ENCODE results near the gene FAM120A. TPM values are rescaled to one million over a fixed set of nuclear protein-coding genes. Genes with fewer than 3 reads are reported as not detected.

The FAM120A gene
- polyA plus RNA-seq, 1 experiment: 83.7 TPM

GRCh38 chr9:93552923-93553322, 101.4 kb downstream of the FAM120A start:
- TF ChIP-seq, protein P1, sequence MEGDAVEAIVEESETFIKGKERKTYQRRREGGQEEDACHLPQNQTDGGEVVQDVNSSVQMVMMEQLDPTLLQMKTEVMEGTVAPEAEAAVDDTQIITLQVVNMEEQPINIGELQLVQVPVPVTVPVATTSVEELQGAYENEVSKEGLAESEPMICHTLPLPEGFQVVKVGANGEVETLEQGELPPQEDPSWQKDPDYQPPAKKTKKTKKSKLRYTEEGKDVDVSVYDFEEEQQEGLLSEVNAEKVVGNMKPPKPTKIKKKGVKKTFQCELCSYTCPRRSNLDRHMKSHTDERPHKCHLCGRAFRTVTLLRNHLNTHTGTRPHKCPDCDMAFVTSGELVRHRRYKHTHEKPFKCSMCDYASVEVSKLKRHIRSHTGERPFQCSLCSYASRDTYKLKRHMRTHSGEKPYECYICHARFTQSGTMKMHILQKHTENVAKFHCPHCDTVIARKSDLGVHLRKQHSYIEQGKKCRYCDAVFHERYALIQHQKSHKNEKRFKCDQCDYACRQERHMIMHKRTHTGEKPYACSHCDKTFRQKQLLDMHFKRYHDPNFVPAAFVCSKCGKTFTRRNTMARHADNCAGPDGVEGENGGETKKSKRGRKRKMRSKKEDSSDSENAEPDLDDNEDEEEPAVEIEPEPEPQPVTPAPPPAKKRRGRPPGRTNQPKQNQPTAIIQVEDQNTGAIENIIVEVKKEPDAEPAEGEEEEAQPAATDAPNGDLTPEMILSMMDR (IDR thresholded peaks at IDR 0.05; ENCODE audit: low read depth, low read length): no peak

GRCh38 chr9:93555370-93555769, 103.9 kb downstream of the FAM120A start:
- no peak overlapping the region for H3K27ac ChIP-seq (ENCODE audit: low read depth, low read length)
- no peaks in the 10 kb centered on the region for H3K9me3 ChIP-seq (ENCODE audit: control insufficient read depth, insufficient read depth, low read length)
- H3K4me3 ChIP-seq (ENCODE audit: low read depth, low read length): no peak overlapping the region
- H3K27me3 ChIP-seq (ENCODE audit: control insufficient read depth, insufficient read depth, low read length): no peaks in the 10 kb centered on the region
- ChIA-PET CTCF (interaction anchor here (4.2 kb wide), 1 partner anchor 11 kb away, joined by 46 read pairs; no protein-coding TSS in a partner anchor), POLR2A (no interaction called here)
- no peak for DNase-seq (ENCODE audit: low read depth, low spot score)
- TF ChIP-seq, protein P1 (IDR thresholded peaks at IDR 0.05; ENCODE audit: low read depth, low read length): no peak

More at GRCh38 chr9:93552923-93553322, 101.4 kb downstream of the FAM120A start:
- CTCF ChIA-PET: interaction anchor here (3.1 kb wide), 1 partner anchor 13 kb away, joined by 49 read pairs; no protein-coding TSS in a partner anchor
- Histone ChIP-seq H3K4me3 (ENCODE audit: low read depth, low read length) (no peak overlapping the region), H3K9me3 (ENCODE audit: control insufficient read depth, insufficient read depth, low read length) (no peaks in the 10 kb centered on the region), H3K27ac (ENCODE audit: low read depth, low read length) (no peak overlapping the region), H3K27me3 (ENCODE audit: control insufficient read depth, insufficient read depth, low read length) (no peaks in the 10 kb centered on the region)
- DNase-seq (ENCODE audit: low read depth, low spot score): no peak
- POLR2A ChIA-PET: no interaction called here

GRCh38 chr9:93557366-93558137, 106.1 kb downstream of the FAM120A start:
- Histone ChIP-seq H3K27me3 (ENCODE audit: control insufficient read depth, insufficient read depth, low read length) (no peaks in the 10 kb centered on the region), H3K9me3 (ENCODE audit: control insufficient read depth, insufficient read depth, low read length) (no peaks in the 10 kb centered on the region), H3K4me3 (ENCODE audit: low read depth, low read length) (no peak overlapping the region), H3K27ac (ENCODE audit: low read depth, low read length) (no peak overlapping the region)
- DNase-seq (ENCODE audit: low read depth, low spot score): no peak
- TF ChIP-seq, protein P1 (IDR thresholded peaks at IDR 0.05; ENCODE audit: low read depth, low read length): no peak
- ChIA-PET CTCF (interaction anchor here (4.2 kb wide), 1 partner anchor 9 kb away, joined by 46 read pairs; no protein-coding TSS in a partner anchor), POLR2A (no interaction called here)

- H3K27ac ChIP-seq (ENCODE audit: low read depth, low read length): no peak overlapping the region
- ChIA-PET CTCF (interaction anchor here (4.2 kb wide), 1 partner anchor 8 kb away, joined by 46 read pairs; no protein-coding TSS in a partner anchor), POLR2A (no interaction called here)
- no peaks in the 10 kb centered on the region for H3K27me3 ChIP-seq (ENCODE audit: control insufficient read depth, insufficient read depth, low read length)
- TF ChIP-seq, protein P1 (IDR thresholded peaks at IDR 0.05; ENCODE audit: low read depth, low read length): no peak
- no peak for DNase-seq (ENCODE audit: low read depth, low spot score)
- H3K4me3 ChIP-seq (ENCODE audit: low read depth, low read length): no peak overlapping the region
- no peaks in the 10 kb centered on the region for H3K9me3 ChIP-seq (ENCODE audit: control insufficient read depth, insufficient read depth, low read length)
These were observed 107.0 kb downstream of the FAM120A start for GRCh38 chr9:93558503-93558902.

DNA sequence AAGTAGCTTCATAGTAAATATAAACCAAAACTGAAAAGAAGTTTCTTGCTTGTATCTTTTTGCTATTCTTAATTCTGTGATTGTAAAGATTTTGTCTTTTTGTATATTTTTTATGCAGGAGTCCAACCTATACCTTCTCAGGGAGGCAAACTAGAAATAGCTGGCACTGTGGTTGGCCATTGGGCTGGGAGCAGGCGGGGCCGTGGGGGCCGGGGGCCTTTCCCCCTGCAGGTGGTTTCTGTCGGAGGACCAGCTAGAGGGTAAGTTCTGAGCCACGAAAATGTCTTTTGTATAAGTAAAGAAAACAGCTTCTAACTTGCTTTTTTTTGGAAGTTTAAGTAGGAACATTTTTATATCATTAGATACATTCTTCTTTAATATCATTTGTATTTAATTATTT, 109.5 kb downstream of the FAM120A start:
- ChIA-PET CTCF (no interaction called here), POLR2A (no interaction called here)
- no peak overlapping the region for H3K4me3 ChIP-seq (ENCODE audit: low read depth, low read length)
- H3K27me3 ChIP-seq (ENCODE audit: control insufficient read depth, insufficient read depth, low read length): no peaks in the 10 kb centered on the region
- no peaks in the 10 kb centered on the region for H3K9me3 ChIP-seq (ENCODE audit: control insufficient read depth, insufficient read depth, low read length)
- no peak for DNase-seq (ENCODE audit: low read depth, low spot score)
- TF ChIP-seq, protein P1 (IDR thresholded peaks at IDR 0.05; ENCODE audit: low read depth, low read length): no peak
- H3K27ac ChIP-seq (ENCODE audit: low read depth, low read length): no peak overlapping the region

All from AG04450 (cell line).